Endothelial cell of umbilical vein (primary cell): ENCODE measurements around the gene TMEM35A.

Experiments
- EZH2 ChIP-seq: IDR thresholded peaks from 2 replicates; pipeline ENCODE4 v1.6.1; 2012; ENCODE audit warnings: borderline replicate concordance, low read depth, mild to moderate bottlenecking, moderate library complexity, low read length, inconsistent platforms; ENCODE audit not compliant: severe bottlenecking
- FOS ChIP-seq: IDR thresholded peaks from 2 replicates; pipeline ENCODE4 v1.6.1; 2011; ENCODE audit warnings: mild to moderate bottlenecking, low read length, moderate library complexity, borderline replicate concordance; ENCODE audit not compliant: insufficient read depth
- MYC ChIP-seq: IDR thresholded peaks from one replicate; pipeline ENCODE4 v1.6.1; 2011; ENCODE audit warnings: mild to moderate bottlenecking, low read depth, low read length
- POLR2A ChIP-seq: IDR thresholded peaks from 2 replicates; pipeline ENCODE4 v1.6.1; 2012; ENCODE audit warnings: low read depth, mild to moderate bottlenecking, control low read depth, low read length
- POLR2AphosphoS5 ChIP-seq: IDR thresholded peaks from 2 replicates; pipeline ENCODE4 v1.6.1; 2012; ENCODE audit warnings: low read depth, mild to moderate bottlenecking, control low read depth, low read length, moderate library complexity; ENCODE audit not compliant: insufficient read depth
- TF ChIP-seq, protein P1 (sequence below), 2 donors: IDR thresholded peaks; 1 replicate in 1 of 2; 2 replicates in 1 of 2; pipeline ENCODE4 v1.5.1; 2011; ENCODE audit warnings: low read length in 2 of 2, mild to moderate bottlenecking in 2 of 2, moderate library complexity in 2 of 2, control low read depth in 1 of 2, inconsistent platforms in 1 of 2, low read depth in 1 of 2; ENCODE audit not compliant: insufficient read depth in 1 of 2; ENCODE audit errors: extremely low read depth in 1 of 2
- TF ChIP-seq, protein P2 (sequence below): IDR thresholded peaks from 2 replicates; pipeline ENCODE4 v1.6.1; 2011; ENCODE audit not compliant: insufficient read depth, insufficient read length

DNA sequence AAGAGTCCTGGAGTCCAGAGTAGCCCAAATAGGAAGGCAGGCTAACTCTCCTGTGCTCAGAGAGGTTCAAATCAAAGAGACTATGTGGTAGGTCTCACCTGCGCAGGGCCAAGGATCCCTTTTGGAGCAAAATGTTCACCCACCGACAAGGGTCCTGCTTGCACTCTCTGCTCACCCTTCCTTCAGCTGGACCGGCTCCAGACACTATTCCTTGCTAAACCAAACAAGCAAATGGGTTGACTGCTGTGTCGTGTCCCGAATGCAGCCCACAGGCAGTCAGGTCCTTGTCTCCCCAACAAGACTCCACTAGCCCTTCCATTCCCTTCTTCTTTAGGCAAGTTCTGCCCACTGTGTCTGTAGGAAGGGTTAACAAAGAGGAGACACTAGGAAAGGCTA is 27.5 kb upstream of the TMEM35A start:
- TF ChIP-seq EZH2 (no peak), POLR2AphosphoS5 (no peak), POLR2A (no peak), FOS (no peak), MYC (no peak)
- TF ChIP-seq, protein P1, sequence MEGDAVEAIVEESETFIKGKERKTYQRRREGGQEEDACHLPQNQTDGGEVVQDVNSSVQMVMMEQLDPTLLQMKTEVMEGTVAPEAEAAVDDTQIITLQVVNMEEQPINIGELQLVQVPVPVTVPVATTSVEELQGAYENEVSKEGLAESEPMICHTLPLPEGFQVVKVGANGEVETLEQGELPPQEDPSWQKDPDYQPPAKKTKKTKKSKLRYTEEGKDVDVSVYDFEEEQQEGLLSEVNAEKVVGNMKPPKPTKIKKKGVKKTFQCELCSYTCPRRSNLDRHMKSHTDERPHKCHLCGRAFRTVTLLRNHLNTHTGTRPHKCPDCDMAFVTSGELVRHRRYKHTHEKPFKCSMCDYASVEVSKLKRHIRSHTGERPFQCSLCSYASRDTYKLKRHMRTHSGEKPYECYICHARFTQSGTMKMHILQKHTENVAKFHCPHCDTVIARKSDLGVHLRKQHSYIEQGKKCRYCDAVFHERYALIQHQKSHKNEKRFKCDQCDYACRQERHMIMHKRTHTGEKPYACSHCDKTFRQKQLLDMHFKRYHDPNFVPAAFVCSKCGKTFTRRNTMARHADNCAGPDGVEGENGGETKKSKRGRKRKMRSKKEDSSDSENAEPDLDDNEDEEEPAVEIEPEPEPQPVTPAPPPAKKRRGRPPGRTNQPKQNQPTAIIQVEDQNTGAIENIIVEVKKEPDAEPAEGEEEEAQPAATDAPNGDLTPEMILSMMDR (IDR thresholded peaks at IDR 0.05; ENCODE audit: extremely low read depth in 1 of 2, insufficient read depth in 1 of 2, low read depth in 1 of 2, low read length in 2 of 2) = no peak
- TF ChIP-seq, protein P2, sequence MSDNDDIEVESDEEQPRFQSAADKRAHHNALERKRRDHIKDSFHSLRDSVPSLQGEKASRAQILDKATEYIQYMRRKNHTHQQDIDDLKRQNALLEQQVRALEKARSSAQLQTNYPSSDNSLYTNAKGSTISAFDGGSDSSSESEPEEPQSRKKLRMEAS = no peak
